ENCODE results near the gene SLC22A14. TPM values are rescaled to one million over a fixed set of nuclear protein-coding genes. Genes with fewer than 3 reads are reported as not detected.

The SLC22A14 gene
- total and polyA plus RNA-seq, 9 of the 15 experiments (the other 6 are each of a cell fraction or from before 2014, with no cell fraction given) = 0.03 to 0.07 TPM; not detected in 7

GRCh38 chr3:38284756-38285150, 2.7 kb downstream of the SLC22A14 start:
- no peak overlapping the region for H2AFZ ChIP-seq (ENCODE audit: low read depth, low read length)
- H3K27ac ChIP-seq (ENCODE audit: extremely low read depth, low read depth, low read length) = no peak overlapping the region
- H3K27me3 ChIP-seq (ENCODE audit: control insufficient read depth in 2 of 2, insufficient read depth in 2 of 2, low read length in 2 of 2) = peaks cover 4 to 5% of the 10 kb centered on the region in 2 experiments; a peak in 2 of 5 replicates
- ChIA-PET POLR2A (interaction anchor here (1.0 to 1.4 kb wide), 2 partner anchors 10 to 12 kb away, joined by 3 read pairs; no protein-coding TSS in a partner anchor), CTCF (ENCODE audit: low intra/inter-chr PET ratio) (no interaction called here)
- no peak for FAIRE-seq
- H3K79me2 ChIP-seq (ENCODE audit: control insufficient read depth, insufficient read depth, low read length) = no peaks in the 10 kb centered on the region
- no peak for DNase-seq (ENCODE audit: extremely low read depth in 1 of 4, low spot score in 3 of 4)
- H4K20me1 ChIP-seq (replicated peaks; ENCODE audit: control insufficient read depth, insufficient read depth, low read length) = no peaks in the 10 kb centered on the region
- in situ Hi-C loops (cut with MboI) (no loop called here), intact Hi-C loops (cut with micrococcal nuclease) (no loop called here)
- H3K4me1 ChIP-seq (replicated peaks in 1 of 2; ENCODE audit: control insufficient read depth in 2 of 2, insufficient read depth in 2 of 2, low read length in 2 of 2) = peaks cover 0 to 4% of the 10 kb centered on the region in 2 experiments; a peak in 2 of 5 replicates
- BruUV-seq (replicated peaks) = no TSS peak
- H3K4me3 ChIP-seq = no peak overlapping the region
- ATAC-seq = no peak
- 17% methylated on average over 6 of the region's 6 CpGs for WGBS (ENCODE audit: insufficient coverage, low coverage, missing lambda C conversion rate)
- no peak overlapping the region for H3K4me2 ChIP-seq (ENCODE audit: insufficient read depth, low read length)
- TF ChIP-seq, protein P1, sequence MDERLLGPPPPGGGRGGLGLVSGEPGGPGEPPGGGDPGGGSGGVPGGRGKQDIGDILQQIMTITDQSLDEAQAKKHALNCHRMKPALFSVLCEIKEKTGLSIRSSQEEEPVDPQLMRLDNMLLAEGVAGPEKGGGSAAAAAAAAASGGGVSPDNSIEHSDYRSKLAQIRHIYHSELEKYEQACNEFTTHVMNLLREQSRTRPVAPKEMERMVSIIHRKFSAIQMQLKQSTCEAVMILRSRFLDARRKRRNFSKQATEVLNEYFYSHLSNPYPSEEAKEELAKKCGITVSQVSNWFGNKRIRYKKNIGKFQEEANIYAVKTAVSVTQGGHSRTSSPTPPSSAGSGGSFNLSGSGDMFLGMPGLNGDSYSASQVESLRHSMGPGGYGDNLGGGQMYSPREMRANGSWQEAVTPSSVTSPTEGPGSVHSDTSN (CRISPR knock-in tag; IDR thresholded peaks at IDR 0.05; ENCODE audit: low read depth) = no peak
- TF ChIP-seq, protein P1 (tag; conservative IDR thresholded peaks at IDR 0.05; ENCODE audit: low read depth) = no peak
- TF ChIP-seq ZSCAN29 (IDR thresholded peaks at IDR 0.05) (no peak), ZNF431 (CRISPR knock-in tag; IDR thresholded peaks at IDR 0.05) (no peak), ATF6 (CRISPR knock-in tag; IDR thresholded peaks at IDR 0.05) (no peak), ADNP (tag; IDR thresholded peaks at IDR 0.05) (no peak), SMAD2 (IDR thresholded peaks at IDR 0.05; ENCODE audit: low read depth, low read length) (no peak), BRD9 (IDR thresholded peaks at IDR 0.05; ENCODE audit: low read depth, partially characterized antibody) (no peak)
- TF ChIP-seq, protein P2, sequence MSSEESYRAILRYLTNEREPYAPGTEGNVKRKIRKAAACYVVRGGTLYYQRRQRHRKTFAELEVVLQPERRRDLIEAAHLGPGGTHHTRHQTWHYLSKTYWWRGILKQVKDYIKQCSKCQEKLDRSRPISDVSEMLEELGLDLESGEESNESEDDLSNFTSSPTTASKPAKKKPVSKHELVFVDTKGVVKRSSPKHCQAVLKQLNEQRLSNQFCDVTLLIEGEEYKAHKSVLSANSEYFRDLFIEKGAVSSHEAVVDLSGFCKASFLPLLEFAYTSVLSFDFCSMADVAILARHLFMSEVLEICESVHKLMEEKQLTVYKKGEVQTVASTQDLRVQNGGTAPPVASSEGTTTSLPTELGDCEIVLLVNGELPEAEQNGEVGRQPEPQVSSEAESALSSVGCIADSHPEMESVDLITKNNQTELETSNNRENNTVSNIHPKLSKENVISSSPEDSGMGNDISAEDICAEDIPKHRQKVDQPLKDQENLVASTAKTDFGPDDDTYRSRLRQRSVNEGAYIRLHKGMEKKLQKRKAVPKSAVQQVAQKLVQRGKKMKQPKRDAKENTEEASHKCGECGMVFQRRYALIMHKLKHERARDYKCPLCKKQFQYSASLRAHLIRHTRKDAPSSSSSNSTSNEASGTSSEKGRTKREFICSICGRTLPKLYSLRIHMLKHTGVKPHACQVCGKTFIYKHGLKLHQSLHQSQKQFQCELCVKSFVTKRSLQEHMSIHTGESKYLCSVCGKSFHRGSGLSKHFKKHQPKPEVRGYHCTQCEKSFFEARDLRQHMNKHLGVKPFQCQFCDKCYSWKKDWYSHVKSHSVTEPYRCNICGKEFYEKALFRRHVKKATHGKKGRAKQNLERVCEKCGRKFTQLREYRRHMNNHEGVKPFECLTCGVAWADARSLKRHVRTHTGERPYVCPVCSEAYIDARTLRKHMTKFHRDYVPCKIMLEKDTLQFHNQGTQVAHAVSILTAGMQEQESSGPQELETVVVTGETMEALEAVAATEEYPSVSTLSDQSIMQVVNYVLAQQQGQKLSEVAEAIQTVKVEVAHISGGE (CRISPR knock-in tag; IDR thresholded peaks at IDR 0.05) = no peak
- no peaks in the 10 kb centered on the region for H3K36me3 ChIP-seq (ENCODE audit: control insufficient read depth, insufficient read depth, low read length)
- no peak overlapping the region for H3K9ac ChIP-seq (ENCODE audit: insufficient read depth in 1 of 2, low read depth in 2 of 2, low read length in 2 of 2)
- no peaks in the 10 kb centered on the region for H3K9me1 ChIP-seq (ENCODE audit: control insufficient read depth, insufficient read depth, low read length)
- no peaks in the 10 kb centered on the region for H3K9me3 ChIP-seq (replicated peaks; ENCODE audit: control insufficient read depth, insufficient read depth, low read depth, low read length)

Data from K562 (cell line).